NCI-H1092 (cell line): ENCODE results near the gene STXBP6.
A peak's percentile ranks its signal among the peaks of the same experiment; 100 is the strongest.

Experiments
- DNase-seq: peaks from one replicate; lab custom pipeline; 2025; lab: John Stamatoyannopoulos, UW

The STXBP6 gene

GRCh38 chr14:25049568-25050268 is at the start of gene STXBP6:
Gene STXBP6 (minus strand): TSS chr14:25050147. CDS start chr14:24974818, 75,329 bp downstream.
- DNase-seq = peak; percentile 61

- no peak for DNase-seq
These were observed 47.2 kb upstream of the STXBP6 start for GRCh38 chr14:25097120-25097519.

GRCh38 chr14:25095736-25096437 is 45.9 kb upstream of the STXBP6 start:
- DNase-seq = no peak

- no peak for DNase-seq
These were observed 44.4 kb upstream of the STXBP6 start for GRCh38 chr14:25094171-25094907.

GRCh38 chr14:25092258-25092740 is 42.4 kb upstream of the STXBP6 start:
- no peak for DNase-seq

GRCh38 chr14:25090716-25091454 is 40.9 kb upstream of the STXBP6 start:
- DNase-seq = no peak

- DNase-seq = no peak
These were observed 40.3 kb upstream of the STXBP6 start for GRCh38 chr14:25090256-25090655.

- DNase-seq = no peak
These were observed 39.5 kb upstream of the STXBP6 start for GRCh38 chr14:25089496-25089895.

- no peak for DNase-seq
These were observed 37.0 kb upstream of the STXBP6 start for GRCh38 chr14:25086821-25087396.

- DNase-seq = no peak
These were observed 36.1 kb upstream of the STXBP6 start for GRCh38 chr14:25086081-25086480.

GRCh38 chr14:25080682-25081081 is 30.7 kb upstream of the STXBP6 start:
- no peak for DNase-seq

GRCh38 chr14:25079311-25079710 is 29.4 kb upstream of the STXBP6 start:
- no peak for DNase-seq

- DNase-seq = no peak
These were observed 24.2 kb upstream of the STXBP6 start for GRCh38 chr14:25074099-25074685.

GRCh38 chr14:25069879-25070278 is 19.9 kb upstream of the STXBP6 start:
- no peak for DNase-seq

GRCh38 chr14:25067600-25067999 is 17.7 kb upstream of the STXBP6 start:
- no peak for DNase-seq

- no peak for DNase-seq
These were observed 12.0 kb upstream of the STXBP6 start for GRCh38 chr14:25062022-25062321.

GRCh38 chr14:25056688-25057078 is 6.7 kb upstream of the STXBP6 start:
- no peak for DNase-seq

- DNase-seq = no peak
These were observed 6.2 kb upstream of the STXBP6 start for GRCh38 chr14:25055992-25056687.

- no peak for DNase-seq
These were observed 5.1 kb upstream of the STXBP6 start for GRCh38 chr14:25055005-25055404.

- no peak for DNase-seq
These were observed 3.6 kb upstream of the STXBP6 start for GRCh38 chr14:25053585-25053984.

- no peak for DNase-seq
These were observed 3.0 kb upstream of the STXBP6 start for GRCh38 chr14:25052921-25053320.
